Keratinocyte (primary cell): Measurements from ENCODE around the gene ABCA7. TPM values are rescaled to one million over a fixed set of nuclear protein-coding genes. Genes with fewer than 3 reads are reported as not detected.

Experiments used
- DNase-seq: peaks from one replicate; pipeline ENCODE4 v3.0.0-alpha.2; 2011; ENCODE audit warnings: low read depth, missing footprints, low spot score
- FAIRE-seq: peaks from 2 replicates; lab custom pipeline; 2011; peaks lifted over from hg19 to GRCh38; lab: Jason Lieb, UNC
- H2AFZ ChIP-seq: 2 replicates; pipeline ENCODE4 v1.6.0; 2012; ENCODE audit warnings: low read length, control low read depth, inconsistent platforms; ENCODE audit not compliant: control insufficient read depth
- H3K27ac ChIP-seq: 2 replicates; pipeline ENCODE4 v1.5.1; 2011; ENCODE audit warnings: low read length; ENCODE audit not compliant: control insufficient read depth, insufficient read depth
- H3K27me3 ChIP-seq: 3 replicates; pipeline ENCODE4 v1.6.0; 2011; ENCODE audit warnings: low read length; ENCODE audit not compliant: control insufficient read depth, insufficient read depth; ENCODE audit errors: extremely low read depth
- H3K36me3 ChIP-seq, 2 experiments: 2 replicates in 1 of 2; 3 replicates in 1 of 2; pipeline ENCODE4 v1.5.1; 2011; ENCODE audit warnings: low read length in 2 of 2, mild to moderate bottlenecking in 1 of 2; ENCODE audit not compliant: control insufficient read depth in 2 of 2, insufficient read depth in 2 of 2; ENCODE audit errors: extremely low read depth in 1 of 2
- H3K4me1 ChIP-seq: 3 replicates; pipeline ENCODE4 v1.5.1; 2011; ENCODE audit warnings: low read length; ENCODE audit not compliant: control insufficient read depth, insufficient read depth; ENCODE audit errors: extremely low read depth
- H3K4me2 ChIP-seq: 3 replicates; pipeline ENCODE4 v1.6.0; 2011; ENCODE audit warnings: low read depth, low read length; ENCODE audit not compliant: control insufficient read depth, insufficient read depth; ENCODE audit errors: extremely low read depth
- H3K4me3 ChIP-seq, 3 experiments: fragments of 200-600 bp in 1 of 3; sonication (generic) in 1 of 3; 2 replicates in 2 of 3; 3 replicates in 1 of 3; pipeline ENCODE4 v1.5.1; 2011 to 2016; ENCODE audit warnings: low read length in 3 of 3, mild to moderate bottlenecking in 3 of 3, control low read depth in 2 of 3, inconsistent platforms in 1 of 3, low read depth in 1 of 3, mixed read lengths in 1 of 3, mixed run types in 1 of 3, moderate library complexity in 1 of 3; ENCODE audit not compliant: control insufficient read depth in 2 of 3, insufficient read depth in 2 of 3; ENCODE audit errors: extremely low read depth in 1 of 3
- H3K79me2 ChIP-seq: 2 replicates; pipeline ENCODE4 v1.6.0; 2012; ENCODE audit warnings: low read length; ENCODE audit not compliant: control insufficient read depth, insufficient read depth
- H3K9ac ChIP-seq: 3 replicates; pipeline ENCODE4 v1.6.0; 2011; ENCODE audit warnings: low read length; ENCODE audit not compliant: control insufficient read depth, insufficient read depth; ENCODE audit errors: extremely low read depth
- H3K9me1 ChIP-seq: 3 replicates; pipeline ENCODE4 v1.6.0; 2011; ENCODE audit warnings: low read length; ENCODE audit not compliant: control insufficient read depth, insufficient read depth; ENCODE audit errors: extremely low read depth
- H3K9me3 ChIP-seq: 2 replicates; pipeline ENCODE4 v1.5.1; 2012; ENCODE audit warnings: low read depth, low read length; ENCODE audit not compliant: control insufficient read depth
- H4K20me1 ChIP-seq: 3 replicates; pipeline ENCODE4 v1.6.0; 2011; ENCODE audit warnings: low read length; ENCODE audit not compliant: control insufficient read depth, insufficient read depth; ENCODE audit errors: extremely low read depth
- CTCF ChIP-seq, 3 experiments: IDR thresholded peaks in 1 of 3; conservative IDR thresholded peaks in 1 of 3; optimal IDR thresholded peaks in 1 of 3; 2 replicates in 2 of 3; 3 replicates in 1 of 3; pipeline versions ENCODE3 to v1.5.1; 2011; ENCODE audit warnings: low read length in 3 of 3, mild to moderate bottlenecking in 3 of 3, moderate library complexity in 2 of 3, control low read depth in 1 of 3, inconsistent platforms in 1 of 3; ENCODE audit not compliant: insufficient read depth in 2 of 3; ENCODE audit errors: extremely low read depth in 1 of 3
- EZH2 ChIP-seq: IDR thresholded peaks from one replicate; pipeline ENCODE4 v1.6.1; 2012; ENCODE audit warnings: inconsistent platforms, mild to moderate bottlenecking, low read length, moderate library complexity
- dilution Hi-C: fragments of 300-500 bp; cut with MboI; formaldehyde crosslinking; loops from one replicate; pipeline ENCODE4 v1.7.0; 2020; ENCODE audit warnings: low sequenced_read_pairs; ENCODE audit not compliant: extremely low pct_ligation_motif_present
- polyA plus RNA-seq, 5 experiments: library from polyadenylated mRNA; depleted of rRNA in 3 of 5; stranded (reverse) in 3 of 5; stranded (forward) in 1 of 5; unstranded in 1 of 5; fragments of >200 nt; gene quantifications; 1 replicate in 1 of 5; 2 replicates in 3 of 5; 3 replicates in 1 of 5; pipeline versions ENCODE4 v1.2.1 to v1.2.3, GENCODE V29; 2011 to 2012; ENCODE audit warnings: missing spikeins in 2 of 5, low read depth in 1 of 5, low replicate concordance in 1 of 5

The ABCA7 gene
- polyA plus RNA-seq, 1 donor (not counting 4 experiments of a cell fraction or from before 2014, with no cell fraction given): 7.4 TPM

GRCh38 chr19:1050989-1051788, 11.3 kb downstream of the ABCA7 start:
- TF ChIP-seq CTCF (optimal IDR thresholded peaks at IDR 0.05 in 1 of 3, IDR thresholded peaks at IDR 0.05 in 1 of 3, conservative IDR thresholded peaks at IDR 0.05 in 1 of 3; ENCODE audit: extremely low read depth in 1 of 3, insufficient read depth in 2 of 3, low read length in 3 of 3): no peak
- no peak for TF ChIP-seq EZH2
- H3K9ac ChIP-seq: no peak overlapping the region
- no peak overlapping the region for H3K4me3 ChIP-seq
- H3K36me3 ChIP-seq: peaks cover 0 to 16% of the 10 kb centered on the region in 2 experiments
- FAIRE-seq (no peak), DNase-seq (no peak)
- no peak overlapping the region for H3K4me2 ChIP-seq
- no peaks in the 10 kb centered on the region for H3K4me1 ChIP-seq
- no peak overlapping the region for H3K27ac ChIP-seq
- no peaks in the 10 kb centered on the region for H3K9me1 ChIP-seq
- dilution Hi-C loops: no loop called here
- H4K20me1 ChIP-seq: no peaks in the 10 kb centered on the region
- peaks cover 2% of the 10 kb centered on the region for H3K9me3 ChIP-seq
- no peaks in the 10 kb centered on the region for H3K79me2 ChIP-seq
- H3K27me3 ChIP-seq: no peaks in the 10 kb centered on the region
- H2AFZ ChIP-seq: no peak overlapping the region

GRCh38 chr19:1051791-1052190, 11.9 kb downstream of the ABCA7 start:
- H3K27me3 ChIP-seq: no peaks in the 10 kb centered on the region
- no peaks in the 10 kb centered on the region for H3K4me1 ChIP-seq
- H3K36me3 ChIP-seq: peaks cover 3 to 20% of the 10 kb centered on the region in 2 experiments
- H3K9ac ChIP-seq: no peak overlapping the region
- no peaks in the 10 kb centered on the region for H3K9me1 ChIP-seq
- H3K27ac ChIP-seq: no peak overlapping the region
- dilution Hi-C loops: no loop called here
- H3K9me3 ChIP-seq: peaks cover 8% of the 10 kb centered on the region
- DNase-seq (no peak), FAIRE-seq (no peak)
- no peaks in the 10 kb centered on the region for H4K20me1 ChIP-seq
- H2AFZ ChIP-seq: no peak overlapping the region
- no peak overlapping the region for H3K4me2 ChIP-seq
- no peak overlapping the region for H3K4me3 ChIP-seq
- no peaks in the 10 kb centered on the region for H3K79me2 ChIP-seq
- TF ChIP-seq CTCF (optimal IDR thresholded peaks at IDR 0.05 in 1 of 3, IDR thresholded peaks at IDR 0.05 in 1 of 3, conservative IDR thresholded peaks at IDR 0.05 in 1 of 3; ENCODE audit: extremely low read depth in 1 of 3, insufficient read depth in 2 of 3, low read length in 3 of 3) (no peak), EZH2 (no peak)
